ENCODE measurements around the gene EFNA5. TPM values are rescaled to one million over a fixed set of nuclear protein-coding genes. Genes with fewer than 3 reads are reported as not detected.

The EFNA5 gene
- total RNA-seq, 1 donor from 2014 or later: 57.5 TPM

DNA sequence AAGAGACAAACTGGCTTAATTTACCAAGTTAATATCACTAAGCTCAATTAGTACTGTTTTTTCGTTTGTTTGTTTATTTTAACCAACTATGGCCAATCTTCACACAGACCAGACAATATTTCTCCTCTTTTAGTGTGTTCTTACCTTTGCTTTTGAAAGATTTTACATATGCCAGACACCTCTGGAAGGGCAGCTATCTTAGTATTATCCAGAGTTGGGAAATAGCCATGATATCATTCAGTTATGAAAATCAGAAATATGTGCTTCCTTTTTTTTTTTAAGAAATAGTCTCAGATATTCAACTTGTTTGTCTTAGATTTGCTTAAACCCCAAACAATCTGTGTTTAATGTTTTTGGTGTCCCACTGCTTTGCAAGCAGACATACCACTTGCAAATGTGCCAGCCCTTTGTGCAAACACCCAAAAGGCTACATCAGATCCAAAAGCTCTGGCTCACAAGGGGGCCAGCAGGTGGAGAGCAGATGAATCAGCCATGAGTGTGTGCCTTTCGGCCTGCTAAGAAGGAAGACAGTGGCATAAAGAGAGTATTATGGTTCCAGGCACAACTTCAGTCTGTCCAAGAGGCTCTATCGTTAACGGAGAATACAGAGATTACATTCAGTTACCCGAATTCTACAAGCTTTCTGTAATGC is 147.6 kb downstream of the EFNA5 start:
- Mint-ChIP-seq H3K4me1 (peaks cover 24% of the 10 kb centered on the region), H3K27ac (no peak overlapping the region), H3K36me3 (no peaks in the 10 kb centered on the region), H3K9me3 (no peaks in the 10 kb centered on the region), H3K27me3 (ENCODE audit: low read depth) (no peaks in the 10 kb centered on the region), H3K4me3 (no peak overlapping the region)
- TF ChIP-seq, protein P1, sequence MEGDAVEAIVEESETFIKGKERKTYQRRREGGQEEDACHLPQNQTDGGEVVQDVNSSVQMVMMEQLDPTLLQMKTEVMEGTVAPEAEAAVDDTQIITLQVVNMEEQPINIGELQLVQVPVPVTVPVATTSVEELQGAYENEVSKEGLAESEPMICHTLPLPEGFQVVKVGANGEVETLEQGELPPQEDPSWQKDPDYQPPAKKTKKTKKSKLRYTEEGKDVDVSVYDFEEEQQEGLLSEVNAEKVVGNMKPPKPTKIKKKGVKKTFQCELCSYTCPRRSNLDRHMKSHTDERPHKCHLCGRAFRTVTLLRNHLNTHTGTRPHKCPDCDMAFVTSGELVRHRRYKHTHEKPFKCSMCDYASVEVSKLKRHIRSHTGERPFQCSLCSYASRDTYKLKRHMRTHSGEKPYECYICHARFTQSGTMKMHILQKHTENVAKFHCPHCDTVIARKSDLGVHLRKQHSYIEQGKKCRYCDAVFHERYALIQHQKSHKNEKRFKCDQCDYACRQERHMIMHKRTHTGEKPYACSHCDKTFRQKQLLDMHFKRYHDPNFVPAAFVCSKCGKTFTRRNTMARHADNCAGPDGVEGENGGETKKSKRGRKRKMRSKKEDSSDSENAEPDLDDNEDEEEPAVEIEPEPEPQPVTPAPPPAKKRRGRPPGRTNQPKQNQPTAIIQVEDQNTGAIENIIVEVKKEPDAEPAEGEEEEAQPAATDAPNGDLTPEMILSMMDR (IDR thresholded peaks at IDR 0.05; ENCODE audit: unreplicated experiment): no peak
- no peak for DNase-seq (ENCODE audit: low spot score in 2 of 2, unreplicated experiment in 2 of 2)

DNA sequence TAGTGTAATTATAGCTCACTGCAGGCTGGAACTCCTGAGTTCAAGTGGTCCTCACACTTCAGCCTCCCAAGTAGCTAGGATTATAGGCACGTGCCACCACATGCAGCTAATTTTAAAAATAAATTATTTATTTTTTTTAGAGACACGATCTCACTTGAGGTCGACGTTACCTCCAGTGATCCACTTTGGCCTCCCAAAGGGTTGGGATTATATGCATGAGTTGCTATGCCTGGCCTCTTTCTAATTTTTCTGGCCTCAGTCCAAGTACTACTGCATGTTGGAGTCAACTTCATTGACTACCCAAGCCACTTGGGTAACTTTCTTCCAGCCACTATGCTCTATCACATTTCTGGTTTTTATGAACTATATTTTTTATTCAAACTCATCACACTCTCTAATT is 148.3 kb downstream of the EFNA5 start:
- H3K27ac Mint-ChIP-seq: no peak overlapping the region
- H3K27me3 Mint-ChIP-seq (ENCODE audit: low read depth): no peaks in the 10 kb centered on the region
- TF ChIP-seq, protein P1 (IDR thresholded peaks at IDR 0.05; ENCODE audit: unreplicated experiment): no peak
- H3K9me3 Mint-ChIP-seq: no peaks in the 10 kb centered on the region
- H3K36me3 Mint-ChIP-seq: no peaks in the 10 kb centered on the region
- no peak overlapping the region for H3K4me3 Mint-ChIP-seq
- peaks cover 24% of the 10 kb centered on the region for H3K4me1 Mint-ChIP-seq
- no peak for DNase-seq (ENCODE audit: low spot score in 2 of 2, unreplicated experiment in 2 of 2)

DNA sequence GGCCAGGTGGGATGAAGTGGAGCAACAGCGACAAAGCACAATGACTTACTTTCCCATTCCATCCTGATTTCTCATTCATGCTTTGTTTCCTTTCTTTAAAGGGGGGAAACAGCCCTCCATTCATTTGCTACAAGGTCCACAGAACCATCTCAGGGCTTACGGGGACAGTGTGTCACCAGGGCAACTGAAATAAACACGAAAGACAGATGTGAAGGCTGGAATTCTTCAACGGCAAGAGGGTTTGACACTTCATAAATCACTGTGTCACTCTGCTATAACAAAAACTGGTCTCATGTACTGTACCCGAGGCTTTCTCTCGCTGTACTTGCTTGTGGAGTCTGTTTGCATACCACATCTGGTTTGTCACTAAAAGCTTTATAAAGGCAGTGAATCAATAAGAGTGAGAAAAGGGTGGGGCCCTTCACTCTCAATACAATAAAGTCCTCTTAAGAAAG is 150.8 kb downstream of the EFNA5 start:
- Mint-ChIP-seq H3K9me3 (peaks cover 5% of the 10 kb centered on the region), H3K4me1 (peaks cover 24% of the 10 kb centered on the region), H3K27me3 (ENCODE audit: low read depth) (no peaks in the 10 kb centered on the region), H3K27ac (no peak overlapping the region), H3K36me3 (peaks cover 4% of the 10 kb centered on the region), H3K4me3 (no peak overlapping the region)
- DNase-seq (ENCODE audit: low spot score in 2 of 2, unreplicated experiment in 2 of 2): no peak
- TF ChIP-seq, protein P1 (IDR thresholded peaks at IDR 0.05; ENCODE audit: unreplicated experiment): no peak

GRCh38 chr5:107518616-107519015 is 152.1 kb downstream of the EFNA5 start:
- H3K27ac Mint-ChIP-seq: no peak overlapping the region
- no peak for DNase-seq (ENCODE audit: low spot score in 2 of 2, unreplicated experiment in 2 of 2)

GRCh38 chr5:107518190-107518589 is 152.5 kb downstream of the EFNA5 start:
- Mint-ChIP-seq H3K27me3 (ENCODE audit: low read depth) (no peaks in the 10 kb centered on the region), H3K4me1 (peaks cover 40% of the 10 kb centered on the region), H3K9me3 (peaks cover 5% of the 10 kb centered on the region), H3K27ac (no peak overlapping the region), H3K36me3 (peaks cover 4% of the 10 kb centered on the region), H3K4me3 (no peak overlapping the region)
- TF ChIP-seq, protein P1 (IDR thresholded peaks at IDR 0.05; ENCODE audit: unreplicated experiment): no peak
- DNase-seq (ENCODE audit: low spot score in 2 of 2, unreplicated experiment in 2 of 2): no peak

More at GRCh38 chr5:107518616-107519015, 152.1 kb downstream of the EFNA5 start:
- Mint-ChIP-seq H3K9me3 (peaks cover 5% of the 10 kb centered on the region), H3K36me3 (peaks cover 4% of the 10 kb centered on the region), H3K4me3 (no peak overlapping the region), H3K27me3 (ENCODE audit: low read depth) (no peaks in the 10 kb centered on the region), H3K4me1 (peaks cover 37% of the 10 kb centered on the region)
- TF ChIP-seq, protein P1 (IDR thresholded peaks at IDR 0.05; ENCODE audit: unreplicated experiment): no peak

All from mesothelial cell of epicardium (in vitro differentiated cells).